ENCODE results near the gene NLRP6. TPM values are rescaled to one million over a fixed set of nuclear protein-coding genes. Genes with fewer than 3 reads are reported as not detected.

Gene NLRP6
- total RNA-seq, 1 experiment from 2014 or later, result not detected

- no peaks in the 10 kb centered on the region for H3K4me1 ChIP-seq (ENCODE audit: insufficient read depth, low read length, poor library complexity, severe bottlenecking)
- no peak for TF ChIP-seq EZH2 (IDR thresholded peaks at IDR 0.05; ENCODE audit: borderline replicate concordance, low read depth, low read length, poor library complexity, severe bottlenecking)
- TF ChIP-seq CTCF (conservative IDR thresholded peaks at IDR 0.05; ENCODE audit: low read depth, low read length), result no peak
- H3K27me3 ChIP-seq (replicated peaks; ENCODE audit: insufficient read depth, low read depth, low read length, poor library complexity), result no peaks in the 10 kb centered on the region
- no peak overlapping the region for H3K27ac ChIP-seq (ENCODE audit: low read depth, low read length, poor library complexity, severe bottlenecking)
- H3K4me3 ChIP-seq (ENCODE audit: low read depth, low read length, poor library complexity, severe bottlenecking), result peak overlapping the region; percentile 36
- BruUV-seq (replicated peaks), result no TSS peak
- CTCF ChIA-PET, result no interaction called here
- POLR2A ChIA-PET (ENCODE audit: low non-redundant PET), result no interaction called here
- DNase-seq (ENCODE audit: low spot score), result no peak
- H3K36me3 ChIP-seq (ENCODE audit: insufficient read depth, low read length, poor library complexity, severe bottlenecking), result no peaks in the 10 kb centered on the region
- no peaks in the 10 kb centered on the region for H3K9me3 ChIP-seq (ENCODE audit: low read depth, low read length, poor library complexity, severe bottlenecking)
- intact Hi-C loops (cut with micrococcal nuclease; ENCODE audit: unreplicated experiment), result no loop called here
These were observed 8.9 kb upstream of the NLRP6 start for GRCh38 chr11:269146-269890.

- no peaks in the 10 kb centered on the region for H3K9me3 ChIP-seq (ENCODE audit: low read depth, low read length, poor library complexity, severe bottlenecking)
- CTCF ChIA-PET, result no interaction called here
- H3K27me3 ChIP-seq (replicated peaks; ENCODE audit: insufficient read depth, low read depth, low read length, poor library complexity), result no peaks in the 10 kb centered on the region
- no TSS peak for BruUV-seq (replicated peaks)
- no peaks in the 10 kb centered on the region for H3K4me1 ChIP-seq (ENCODE audit: insufficient read depth, low read length, poor library complexity, severe bottlenecking)
- no peak overlapping the region for H3K4me3 ChIP-seq (ENCODE audit: low read depth, low read length, poor library complexity, severe bottlenecking)
- no peak for DNase-seq (ENCODE audit: low spot score)
- TF ChIP-seq EZH2 (IDR thresholded peaks at IDR 0.05; ENCODE audit: borderline replicate concordance, low read depth, low read length, poor library complexity, severe bottlenecking), result no peak
- TF ChIP-seq CTCF (conservative IDR thresholded peaks at IDR 0.05; ENCODE audit: low read depth, low read length), result no peak
- H3K27ac ChIP-seq (ENCODE audit: low read depth, low read length, poor library complexity, severe bottlenecking), result no peak overlapping the region
- intact Hi-C loops (cut with micrococcal nuclease; ENCODE audit: unreplicated experiment), result no loop called here
- H3K36me3 ChIP-seq (ENCODE audit: insufficient read depth, low read length, poor library complexity, severe bottlenecking), result no peaks in the 10 kb centered on the region
- POLR2A ChIA-PET (ENCODE audit: low non-redundant PET), result no interaction called here
These were observed 7.5 kb upstream of the NLRP6 start for GRCh38 chr11:270451-271318.

- intact Hi-C loops (cut with micrococcal nuclease; ENCODE audit: unreplicated experiment), result no loop called here
- ChIA-PET CTCF (no interaction called here), POLR2A (ENCODE audit: low non-redundant PET) (no interaction called here)
- BruUV-seq (replicated peaks), result no TSS peak
- H3K4me3 ChIP-seq (ENCODE audit: low read depth, low read length, poor library complexity, severe bottlenecking), result no peak overlapping the region
- no peaks in the 10 kb centered on the region for H3K9me3 ChIP-seq (ENCODE audit: low read depth, low read length, poor library complexity, severe bottlenecking)
- H3K36me3 ChIP-seq (ENCODE audit: insufficient read depth, low read length, poor library complexity, severe bottlenecking), result no peaks in the 10 kb centered on the region
- H3K4me1 ChIP-seq (ENCODE audit: insufficient read depth, low read length, poor library complexity, severe bottlenecking), result no peaks in the 10 kb centered on the region
- no peak for DNase-seq (ENCODE audit: low spot score)
- no peak overlapping the region for H3K27ac ChIP-seq (ENCODE audit: low read depth, low read length, poor library complexity, severe bottlenecking)
- no peaks in the 10 kb centered on the region for H3K27me3 ChIP-seq (replicated peaks; ENCODE audit: insufficient read depth, low read depth, low read length, poor library complexity)
- TF ChIP-seq CTCF (conservative IDR thresholded peaks at IDR 0.05; ENCODE audit: low read depth, low read length) (no peak), EZH2 (IDR thresholded peaks at IDR 0.05; ENCODE audit: borderline replicate concordance, low read depth, low read length, poor library complexity, severe bottlenecking) (no peak)
These were observed 6.9 kb upstream of the NLRP6 start for GRCh38 chr11:271319-271715.

Data from A673 (cell line).